ENCODE measurements around the gene MBP.
A peak's percentile ranks its signal among the peaks of the same experiment; 100 is the strongest.
"Not testable (repeated sequence)": the region's sequence is repeated elsewhere in the genome, so short reads cannot be mapped to it uniquely, and the experiment has no call there.

Gene MBP

GRCh38 chr18:77020561-77020960 lies 112.0 kb downstream of the MBP start:
- H3K36me3 Mint-ChIP-seq (ENCODE audit: insufficient read depth): peaks cover 64% of the 10 kb centered on the region
- no peaks in the 10 kb centered on the region for H3K27me3 Mint-ChIP-seq
- no peak for ATAC-seq (replicated peaks)
- H3K9me3 Mint-ChIP-seq: peaks cover 0 to 5% of the 10 kb centered on the region in 2 donors
- no peak for DNase-seq
- peak overlapping the region; percentile 4 to 26 for H3K27ac Mint-ChIP-seq
- H3K4me1 Mint-ChIP-seq (ENCODE audit: low read depth in 2 of 2): peaks cover 42 to 50% of the 10 kb centered on the region in 2 donors
- no peak overlapping the region for H3K4me3 Mint-ChIP-seq

- peak overlapping the region; percentile 4 to 26 for H3K27ac Mint-ChIP-seq
- no peak for ATAC-seq (replicated peaks)
- H3K36me3 Mint-ChIP-seq (ENCODE audit: insufficient read depth): peaks cover 65% of the 10 kb centered on the region
- H3K9me3 Mint-ChIP-seq: peaks cover 0 to 5% of the 10 kb centered on the region in 2 donors
- peaks cover 42 to 51% of the 10 kb centered on the region in 2 donors for H3K4me1 Mint-ChIP-seq (ENCODE audit: low read depth in 2 of 2)
- DNase-seq: no peak
- H3K27me3 Mint-ChIP-seq: no peaks in the 10 kb centered on the region
- H3K4me3 Mint-ChIP-seq: no peak overlapping the region
Measured at GRCh38 chr18:77019641-77020040, 112.9 kb downstream of the MBP start.

GRCh38 chr18:77018650-77019049 lies 113.9 kb downstream of the MBP start:
- not testable (repeated sequence) for H3K27me3 Mint-ChIP-seq; ATAC-seq (replicated peaks); H3K4me3 Mint-ChIP-seq; DNase-seq; H3K9me3 Mint-ChIP-seq
- Mint-ChIP-seq H3K4me1 (ENCODE audit: low read depth in 2 of 2) (peaks cover 46 to 52% of the 10 kb centered on the region in 2 donors), H3K27ac (peak overlapping the region; percentile 4 to 26), H3K36me3 (ENCODE audit: insufficient read depth) (peaks cover 64% of the 10 kb centered on the region)

- no peak for ATAC-seq (replicated peaks)
- no peak for DNase-seq
Measured at GRCh38 chr18:77017355-77017754, 115.2 kb downstream of the MBP start.

GRCh38 chr18:77016936-77017335 lies 115.6 kb downstream of the MBP start:
- Mint-ChIP-seq H3K9me3 (peaks cover 0 to 5% of the 10 kb centered on the region in 2 donors), H3K36me3 (ENCODE audit: insufficient read depth) (peaks cover 76% of the 10 kb centered on the region), H3K4me1 (ENCODE audit: low read depth in 2 of 2) (peaks cover 52 to 61% of the 10 kb centered on the region in 2 donors), H3K27me3 (no peaks in the 10 kb centered on the region), H3K27ac (no peak overlapping the region), H3K4me3 (no peak overlapping the region)
- DNase-seq (no peak), ATAC-seq (replicated peaks) (no peak)

More at GRCh38 chr18:77017355-77017754, 115.2 kb downstream of the MBP start:
- H3K4me1 Mint-ChIP-seq (ENCODE audit: low read depth in 2 of 2): peaks cover 48 to 56% of the 10 kb centered on the region in 2 donors
- H3K36me3 Mint-ChIP-seq (ENCODE audit: insufficient read depth): peaks cover 72% of the 10 kb centered on the region
- H3K9me3 Mint-ChIP-seq: peaks cover 0 to 5% of the 10 kb centered on the region in 2 donors
- peak overlapping the region in 1 of 2 donors; percentile 30 for H3K27ac Mint-ChIP-seq
- no peaks in the 10 kb centered on the region for H3K27me3 Mint-ChIP-seq
- H3K4me3 Mint-ChIP-seq: no peak overlapping the region

GRCh38 chr18:77015771-77016710 lies 116.5 kb downstream of the MBP start:
- no peaks in the 10 kb centered on the region for H3K27me3 Mint-ChIP-seq
- no peak overlapping the region for H3K4me3 Mint-ChIP-seq
- H3K36me3 Mint-ChIP-seq (ENCODE audit: insufficient read depth): peaks cover 85% of the 10 kb centered on the region
- peaks cover 54 to 69% of the 10 kb centered on the region in 2 donors for H3K4me1 Mint-ChIP-seq (ENCODE audit: low read depth in 2 of 2)
- H3K9me3 Mint-ChIP-seq: peaks cover 0 to 5% of the 10 kb centered on the region in 2 donors
- no peak for DNase-seq
- ATAC-seq (replicated peaks): no peak
- peak overlapping the region in 1 of 2 donors; percentile 13 for H3K27ac Mint-ChIP-seq

GRCh38 chr18:77015169-77015568 lies 117.4 kb downstream of the MBP start:
- no peak overlapping the region for H3K4me3 Mint-ChIP-seq

GRCh38 chr18:77014538-77014937 lies 118.0 kb downstream of the MBP start:
- Mint-ChIP-seq H3K4me3 (no peak overlapping the region), H3K27ac (no peak overlapping the region), H3K9me3 (peaks cover 0 to 5% of the 10 kb centered on the region in 2 donors), H3K4me1 (ENCODE audit: low read depth in 2 of 2) (peaks cover 51 to 74% of the 10 kb centered on the region in 2 donors), H3K36me3 (ENCODE audit: insufficient read depth) (peaks cover 83% of the 10 kb centered on the region), H3K27me3 (no peaks in the 10 kb centered on the region)
- DNase-seq (no peak), ATAC-seq (replicated peaks) (no peak)

More at GRCh38 chr18:77015169-77015568, 117.4 kb downstream of the MBP start:
- peaks cover 84% of the 10 kb centered on the region for H3K36me3 Mint-ChIP-seq (ENCODE audit: insufficient read depth)
- peak overlapping the region in 1 of 2 donors; percentile 13 for H3K27ac Mint-ChIP-seq
- ATAC-seq (replicated peaks) (no peak), DNase-seq (no peak)
- peaks cover 54 to 75% of the 10 kb centered on the region in 2 donors for H3K4me1 Mint-ChIP-seq (ENCODE audit: low read depth in 2 of 2)
- no peaks in the 10 kb centered on the region for H3K27me3 Mint-ChIP-seq
- H3K9me3 Mint-ChIP-seq: peaks cover 0 to 5% of the 10 kb centered on the region in 2 donors

- peaks cover 80% of the 10 kb centered on the region for H3K36me3 Mint-ChIP-seq (ENCODE audit: insufficient read depth)
- DNase-seq: no peak
- H3K27me3 Mint-ChIP-seq: no peaks in the 10 kb centered on the region
- peaks cover 0 to 2% of the 10 kb centered on the region in 2 donors for H3K9me3 Mint-ChIP-seq
- H3K4me1 Mint-ChIP-seq (ENCODE audit: low read depth in 2 of 2): peaks cover 45 to 70% of the 10 kb centered on the region in 2 donors
- no peak for ATAC-seq (replicated peaks)
- peak overlapping the region; percentile 62 to 67 for H3K27ac Mint-ChIP-seq
- no peak overlapping the region for H3K4me3 Mint-ChIP-seq
Measured at GRCh38 chr18:77013811-77014521, 118.6 kb downstream of the MBP start.

- ATAC-seq (replicated peaks) (no peak), DNase-seq (no peak)
- H3K4me3 Mint-ChIP-seq: peak overlapping the region in 1 of 2 donors; percentile 32
- H3K9me3 Mint-ChIP-seq: no peaks in the 10 kb centered on the region
- no peaks in the 10 kb centered on the region for H3K27me3 Mint-ChIP-seq
- H3K27ac Mint-ChIP-seq: peak overlapping the region; percentile 62 to 67
- H3K36me3 Mint-ChIP-seq (ENCODE audit: insufficient read depth): peaks cover 74% of the 10 kb centered on the region
- H3K4me1 Mint-ChIP-seq (ENCODE audit: low read depth in 2 of 2): peaks cover 40 to 65% of the 10 kb centered on the region in 2 donors
Measured at GRCh38 chr18:77012806-77013541, 119.6 kb downstream of the MBP start.

- H3K27ac Mint-ChIP-seq: peak overlapping the region; percentile 18 to 65
- H3K9me3 Mint-ChIP-seq: no peaks in the 10 kb centered on the region
- DNase-seq: no peak
- H3K36me3 Mint-ChIP-seq (ENCODE audit: insufficient read depth): peaks cover 66% of the 10 kb centered on the region
- H3K27me3 Mint-ChIP-seq: no peaks in the 10 kb centered on the region
- no peak overlapping the region for H3K4me3 Mint-ChIP-seq
- no peak for ATAC-seq (replicated peaks)
- H3K4me1 Mint-ChIP-seq (ENCODE audit: low read depth in 2 of 2): peaks cover 41 to 65% of the 10 kb centered on the region in 2 donors
Measured at GRCh38 chr18:77012120-77012519, 120.5 kb downstream of the MBP start.

- H3K27me3 Mint-ChIP-seq: no peaks in the 10 kb centered on the region
- H3K36me3 Mint-ChIP-seq (ENCODE audit: insufficient read depth): peaks cover 49% of the 10 kb centered on the region
- H3K9me3 Mint-ChIP-seq: no peaks in the 10 kb centered on the region
- peaks cover 50 to 70% of the 10 kb centered on the region in 2 donors for H3K4me1 Mint-ChIP-seq (ENCODE audit: low read depth in 2 of 2)
- DNase-seq (no peak), ATAC-seq (replicated peaks) (no peak)
- H3K27ac Mint-ChIP-seq: peak overlapping the region in 1 of 2 donors; percentile 89
- H3K4me3 Mint-ChIP-seq: no peak overlapping the region
Measured at GRCh38 chr18:77009675-77010074, 122.9 kb downstream of the MBP start.
